GM19193 (cell line): ENCODE results near the gene IKZF3.
A peak's percentile ranks its signal among the peaks of the same experiment; 100 is the strongest.

Experiments used
- POLR2A ChIP-seq: IDR thresholded peaks from 4 replicates; pipeline ENCODE4 v1.6.1; 2011; ENCODE audit not compliant: insufficient read depth, insufficient read length; ENCODE audit errors: extremely low read depth

IKZF3 gene

GRCh38 chr17:39742856-39743436 lies 121.2 kb downstream of the IKZF3 start:
- no peak for TF ChIP-seq POLR2A

DNA sequence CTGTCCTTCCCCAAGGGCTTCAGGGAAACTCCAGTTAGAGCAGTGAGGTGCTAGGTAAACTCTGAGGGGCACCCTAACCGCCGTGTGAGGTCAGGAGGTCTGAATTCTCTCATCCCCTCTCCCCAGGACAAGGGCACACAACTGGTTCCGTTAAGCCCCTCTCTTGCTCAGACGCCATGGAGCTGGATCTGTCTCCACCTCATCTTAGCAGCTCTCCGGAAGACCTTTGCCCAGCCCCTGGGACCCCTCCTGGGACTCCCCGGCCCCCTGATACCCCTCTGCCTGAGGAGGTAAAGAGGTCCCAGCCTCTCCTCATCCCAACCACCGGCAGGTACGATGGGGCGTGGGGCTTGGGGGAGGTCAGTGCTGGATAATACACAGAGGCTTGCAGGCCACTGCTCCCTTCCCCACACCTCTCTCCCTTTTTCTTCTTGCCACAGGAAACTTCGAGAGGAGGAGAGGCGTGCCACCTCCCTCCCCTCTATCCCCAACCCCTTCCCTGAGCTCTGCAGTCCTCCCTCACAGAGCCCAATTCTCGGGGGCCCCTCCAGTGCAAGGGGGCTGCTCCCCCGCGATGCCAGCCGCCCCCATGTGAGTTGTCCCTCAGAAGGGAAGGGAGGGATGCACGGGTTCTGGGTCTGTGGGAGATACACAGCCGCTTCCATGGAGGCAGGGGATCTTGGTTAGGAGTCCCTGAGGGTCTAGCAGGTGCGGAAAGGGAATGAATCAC lies 121.8 kb downstream of the IKZF3 start:
- TF ChIP-seq POLR2A, result no peak

- no peak for TF ChIP-seq POLR2A
Measured at GRCh38 chr17:39740357-39741111, 123.6 kb downstream of the IKZF3 start.

DNA sequence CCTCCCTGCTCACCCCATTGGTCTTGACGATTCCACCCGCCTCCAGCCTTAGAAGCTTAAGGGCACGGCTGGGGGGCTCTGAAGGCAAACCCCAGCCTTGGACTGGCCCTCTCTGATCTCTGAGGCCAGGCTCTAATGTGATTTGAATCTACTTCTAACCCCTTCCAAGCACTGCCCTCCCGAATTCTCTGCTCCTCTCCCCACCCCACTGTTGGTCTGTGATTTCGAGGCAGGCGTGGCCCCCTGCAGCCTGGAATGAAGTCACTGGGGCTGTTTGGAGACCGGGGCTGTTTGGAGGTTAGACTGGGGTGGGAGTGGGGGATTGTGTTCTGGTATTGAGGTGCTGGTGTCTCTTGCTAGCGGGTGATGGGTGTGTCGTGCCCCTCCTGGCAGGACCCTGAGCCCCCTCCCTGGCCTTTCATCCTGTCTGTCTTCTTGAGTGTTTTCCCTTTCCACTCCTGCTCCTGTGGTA lies 124.2 kb downstream of the IKZF3 start:
- TF ChIP-seq POLR2A, result no peak

- TF ChIP-seq POLR2A, result no peak
Measured at GRCh38 chr17:39738983-39739884, 124.9 kb downstream of the IKZF3 start.

- no peak for TF ChIP-seq POLR2A
Measured at GRCh38 chr17:39738568-39738901, 125.6 kb downstream of the IKZF3 start.

- no peak for TF ChIP-seq POLR2A
Measured at GRCh38 chr17:39737760-39738567, 126.1 kb downstream of the IKZF3 start, which contains the start of gene GRB7. TSS of gene GRB7 (plus strand) at chr17:39737938. CDS start at chr17:39742302, 4,364 bp downstream.

DNA sequence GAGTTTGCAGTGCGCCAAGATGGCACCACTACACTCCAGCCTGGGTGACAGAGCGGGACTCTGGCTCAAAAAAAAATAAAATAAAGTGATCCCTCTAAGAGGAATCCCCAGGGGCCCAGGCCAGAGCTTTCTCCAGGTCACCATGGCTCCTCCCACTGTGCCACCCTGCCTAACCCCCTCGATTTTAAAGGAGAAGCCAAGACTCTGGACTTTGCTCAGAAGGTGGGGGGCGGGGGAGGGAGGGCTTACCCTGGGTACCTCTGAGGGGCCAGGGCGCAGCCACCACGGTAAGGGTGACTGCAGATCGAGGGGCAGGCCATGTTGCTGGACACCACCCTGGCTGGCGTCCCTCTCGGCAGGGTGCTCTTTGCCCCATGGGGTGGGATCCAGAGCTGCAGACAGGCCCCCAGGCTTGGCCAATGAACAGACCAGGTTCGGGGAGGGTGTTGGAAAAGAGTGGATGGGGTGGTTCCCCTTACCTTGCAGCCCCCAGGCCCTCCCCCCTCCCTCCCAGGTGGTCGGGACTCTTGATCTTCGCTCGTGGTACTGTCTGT lies 126.8 kb downstream of the IKZF3 start:
- no peak for TF ChIP-seq POLR2A

DNA sequence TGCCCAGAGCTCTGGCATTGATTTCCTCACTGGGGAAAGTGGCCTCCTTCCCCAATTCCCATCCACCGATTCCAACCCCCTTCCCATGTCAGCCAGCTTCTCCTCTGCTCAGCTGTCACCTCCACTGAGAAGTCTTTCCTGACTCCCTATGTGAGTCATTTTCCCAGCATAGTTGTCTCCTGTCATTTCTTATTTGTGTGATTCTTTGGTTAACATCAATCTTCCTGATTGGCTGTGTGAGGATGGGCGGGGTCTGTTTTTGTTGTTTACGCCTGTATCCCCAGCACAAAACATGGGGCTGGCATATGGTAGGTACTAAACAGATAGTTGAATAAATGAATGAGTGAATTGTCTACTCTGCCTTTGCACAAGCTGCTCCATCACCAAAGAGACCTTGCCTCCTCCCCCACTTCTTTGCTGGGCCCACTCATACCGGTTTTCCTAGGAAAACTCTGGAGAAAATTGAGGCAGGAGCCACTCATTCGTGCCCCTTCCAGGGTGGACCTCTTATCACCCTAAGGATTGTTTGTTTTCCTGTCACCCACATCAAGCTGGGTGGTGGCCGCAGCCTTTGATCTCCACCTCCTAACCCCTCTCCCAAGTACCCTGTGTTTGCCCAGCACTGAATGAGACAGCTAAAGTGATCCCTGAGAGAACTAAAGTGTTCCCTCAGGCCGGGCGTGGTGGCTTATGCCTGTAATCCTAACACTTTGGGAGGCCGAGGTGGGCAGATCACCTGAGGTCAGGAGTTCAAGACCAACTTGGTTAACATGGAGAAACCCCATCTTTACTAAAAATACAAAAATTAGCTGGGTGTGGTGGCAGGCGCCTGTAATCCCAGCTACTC lies 127.6 kb downstream of the IKZF3 start:
- no peak for TF ChIP-seq POLR2A

DNA sequence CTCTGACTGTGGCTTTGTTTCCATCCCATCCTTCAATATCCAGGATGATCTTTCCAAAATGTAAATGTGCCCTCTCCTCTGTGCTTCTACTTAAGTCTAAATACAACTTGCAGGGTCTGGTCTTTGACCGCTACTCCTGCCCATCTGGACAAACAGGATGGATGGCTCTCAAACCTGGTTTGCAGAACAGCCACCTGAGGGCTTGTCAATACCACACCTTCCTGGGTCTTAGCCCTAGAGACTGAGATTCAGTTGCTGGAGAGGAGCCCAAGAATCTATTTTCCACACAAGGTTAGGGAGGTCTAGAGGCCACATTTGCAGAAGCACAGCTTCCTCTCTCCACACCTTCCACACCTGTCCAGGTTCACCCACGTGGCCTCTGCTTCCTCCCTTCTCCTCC lies 128.2 kb downstream of the IKZF3 start:
- TF ChIP-seq POLR2A, result no peak

- TF ChIP-seq POLR2A, result no peak
Measured at GRCh38 chr17:39732586-39732985, 131.5 kb downstream of the IKZF3 start.

DNA sequence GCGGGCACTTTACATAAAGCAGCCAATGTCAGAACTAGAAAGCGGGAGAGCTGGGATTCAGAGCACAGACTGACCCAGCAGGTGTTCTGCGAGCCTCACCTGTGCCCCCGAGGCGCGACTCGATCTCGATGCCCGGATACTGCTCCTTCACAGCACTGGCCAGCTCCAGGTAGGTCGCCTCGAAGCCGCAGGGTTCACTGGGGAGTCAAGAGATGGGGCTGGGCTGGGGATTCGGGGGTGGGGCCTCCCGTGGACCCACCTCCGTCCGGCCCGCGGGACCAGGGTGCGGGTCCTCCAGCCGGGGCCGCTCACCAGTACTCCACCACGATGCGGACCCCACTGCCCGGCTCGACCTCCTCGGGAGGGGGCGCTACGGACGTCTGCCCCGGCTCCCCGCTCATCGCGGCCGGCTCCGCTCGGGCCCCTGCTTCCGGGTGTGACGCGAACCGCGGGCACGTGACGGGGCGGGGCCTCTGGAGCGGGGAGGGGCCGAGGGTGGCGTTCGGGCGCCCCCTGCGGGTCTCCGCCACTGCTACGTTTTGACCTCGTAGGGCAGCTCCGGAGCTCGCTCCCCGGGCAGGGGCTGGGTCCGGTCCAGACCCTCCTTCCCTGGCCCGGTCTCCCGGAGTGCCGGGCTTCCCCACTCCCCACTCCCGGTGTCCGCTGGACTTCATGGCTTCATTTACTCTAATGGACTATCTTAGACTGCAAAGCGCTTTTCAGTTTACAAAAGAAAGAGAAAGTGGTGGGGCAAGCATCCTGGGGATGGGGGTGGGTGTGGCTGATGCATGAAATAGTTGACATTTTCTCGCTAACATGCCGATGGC lies 133.8 kb downstream of the IKZF3 start, which contains the start of gene MIEN1:
Gene MIEN1, minus strand, starts transcription at position 438 of the 827 bp plus-strand sequence. Its CDS starts 37 bp downstream, at position 401.
- TF ChIP-seq POLR2A, result peak; percentile 83
